ENCODE results near the gene RHNO1. TPM values are rescaled to one million over a fixed set of nuclear protein-coding genes. Genes with fewer than 3 reads are reported as not detected.

RHNO1 gene, protein sequence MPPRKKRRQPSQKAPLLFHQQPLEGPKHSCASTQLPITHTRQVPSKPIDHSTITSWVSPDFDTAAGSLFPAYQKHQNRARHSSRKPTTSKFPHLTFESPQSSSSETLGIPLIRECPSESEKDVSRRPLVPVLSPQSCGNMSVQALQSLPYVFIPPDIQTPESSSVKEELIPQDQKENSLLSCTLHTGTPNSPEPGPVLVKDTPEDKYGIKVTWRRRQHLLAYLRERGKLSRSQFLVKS
- total RNA-seq (2014; rRNA removed) = 58.9 and 62.7 TPM in 2 replicates
- 29.9 TPM for polyA plus RNA-seq (2012)

DNA sequence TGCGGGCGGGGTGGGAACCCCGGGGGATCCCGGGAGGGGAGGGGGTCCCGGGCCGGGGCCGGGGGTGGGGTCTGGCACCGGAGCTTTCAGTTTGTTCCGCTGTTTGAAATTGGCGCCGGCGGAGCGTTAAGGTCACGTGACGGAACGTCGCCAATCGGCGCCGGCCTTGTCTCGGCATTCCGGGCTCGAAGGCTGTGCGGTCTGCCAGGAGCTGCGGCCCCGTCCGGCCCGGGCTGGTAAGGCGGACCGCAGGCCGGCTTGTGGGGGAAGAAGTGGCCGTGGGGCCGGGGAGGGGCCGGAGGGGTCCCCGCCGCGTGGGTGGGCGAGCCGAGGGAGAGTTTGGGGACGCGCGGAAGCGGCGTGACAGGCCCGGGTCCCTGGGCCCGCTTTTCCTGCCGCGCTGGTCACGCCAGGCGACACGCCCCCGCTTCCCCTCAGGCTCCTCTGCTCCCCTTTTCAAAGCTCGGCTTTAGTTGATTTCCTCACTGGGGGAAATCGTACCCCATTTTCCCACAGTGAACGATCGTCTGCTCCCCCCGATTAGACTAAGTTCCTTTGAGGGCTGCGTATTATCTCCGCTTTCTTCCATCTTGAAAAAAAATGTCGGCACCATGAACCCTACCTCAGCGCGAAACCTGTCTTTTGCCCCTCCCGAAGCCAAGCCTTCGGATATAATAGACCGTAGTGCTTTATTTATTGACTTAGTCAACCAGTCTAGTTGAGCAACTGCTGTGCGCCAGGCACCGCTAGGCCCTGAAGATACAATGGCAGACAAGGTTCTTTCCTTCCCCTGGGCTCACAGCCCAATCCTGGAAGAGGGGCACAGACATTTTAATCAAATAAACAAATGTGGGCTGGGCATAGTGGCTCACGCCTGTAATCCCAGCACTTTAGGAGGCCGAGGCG, at the start of gene RHNO1, which contains the start of gene FOXM1:
RHNO1 (plus strand) TSS at position 177 of the 906 bp plus-strand sequence. CDS start 8,144 bp downstream, outside the sequence.
FOXM1 (minus strand) TSS at position 128 of the 906 bp plus-strand sequence. CDS start 2,696 bp downstream, outside the sequence.
- DNase-seq (ENCODE audit: low read depth) = peak; percentile 88

DNA sequence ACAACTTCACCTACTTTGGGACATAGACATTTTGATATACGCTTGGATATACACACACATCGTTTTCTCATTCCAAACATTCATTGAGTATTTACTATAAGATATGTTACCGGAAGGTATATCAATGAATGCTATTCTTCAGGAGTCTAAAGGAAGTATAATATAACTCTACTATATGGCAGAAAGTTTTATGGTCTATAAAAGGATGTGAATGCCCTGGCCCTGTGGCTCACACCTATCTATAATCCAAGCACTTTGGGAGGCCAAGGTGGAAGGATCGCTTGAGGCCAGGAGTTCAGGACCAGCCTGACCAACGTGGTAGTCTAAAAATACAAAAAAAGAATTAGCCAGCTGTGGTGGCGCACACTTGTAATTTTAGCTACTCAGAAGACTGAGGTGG, 47.7 kb upstream of the RHNO1 start:
- no peak for DNase-seq (ENCODE audit: low read depth)

GRCh38 chr12:2832550-2833127, 44.4 kb upstream of the RHNO1 start:
- no peak for DNase-seq (ENCODE audit: low read depth)

- DNase-seq (ENCODE audit: low read depth) = no peak
These were observed 43.7 kb upstream of the RHNO1 start for GRCh38 chr12:2833327-2833726.

- DNase-seq (ENCODE audit: low read depth) = no peak
These were observed 43.2 kb upstream of the RHNO1 start for GRCh38 chr12:2833810-2834209.

- DNase-seq (ENCODE audit: low read depth) = peak; percentile 55
These were observed 42.2 kb upstream of the RHNO1 start, which contains the start of gene NRIP2 for GRCh38 chr12:2834581-2835491. Gene NRIP2, minus strand, starts transcription at chr12:2835035. Its CDS starts 52 bp downstream, at chr12:2834983.

GRCh38 chr12:2835691-2836403, 41.2 kb upstream of the RHNO1 start:
- DNase-seq (ENCODE audit: low read depth) = no peak

DNA sequence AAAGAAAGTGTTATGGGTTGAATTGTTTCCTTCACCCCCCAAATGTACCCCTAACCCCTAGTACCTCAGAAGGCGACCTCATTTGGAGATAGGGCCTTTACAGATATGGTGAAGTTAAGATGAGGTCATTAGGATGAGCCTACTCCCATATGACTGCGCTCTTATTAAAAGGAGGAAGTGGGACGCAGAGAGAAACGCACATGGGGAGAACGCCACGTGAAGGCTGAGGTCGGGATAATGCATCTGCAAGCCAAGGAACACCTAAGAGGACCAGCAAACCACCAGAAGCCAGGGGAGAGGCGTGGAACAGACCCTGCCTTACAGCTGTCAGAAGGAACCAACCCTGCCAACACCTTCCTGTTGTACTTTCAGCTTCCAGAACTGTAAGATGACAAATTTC, 40.4 kb upstream of the RHNO1 start:
- DNase-seq (ENCODE audit: low read depth) = no peak

- no peak for DNase-seq (ENCODE audit: low read depth)
These were observed 35.9 kb upstream of the RHNO1 start for GRCh38 chr12:2841056-2841650.

DNA sequence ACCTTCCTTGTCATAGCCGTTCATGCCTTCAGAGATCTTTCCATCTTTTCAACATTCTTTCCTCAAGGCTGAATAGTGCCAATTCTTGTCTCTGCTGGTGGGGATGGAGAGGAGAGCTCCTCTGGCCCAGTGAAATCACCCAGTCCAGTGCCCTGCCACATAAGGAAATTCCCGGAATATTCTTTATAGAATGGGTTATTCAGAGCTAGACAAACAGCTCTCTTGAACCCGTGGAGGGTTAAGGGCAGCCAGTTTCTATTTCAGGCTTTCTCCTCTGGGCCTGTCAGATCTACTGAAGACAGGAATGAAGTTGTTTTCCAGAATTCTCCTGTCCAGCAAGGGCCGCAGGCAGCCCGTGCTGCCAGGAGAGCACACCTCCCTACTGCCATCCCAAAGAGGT, 34.1 kb upstream of the RHNO1 start:
- DNase-seq (ENCODE audit: low read depth) = no peak

GRCh38 chr12:2844786-2845185, 32.2 kb upstream of the RHNO1 start:
- DNase-seq (ENCODE audit: low read depth) = no peak

DNA sequence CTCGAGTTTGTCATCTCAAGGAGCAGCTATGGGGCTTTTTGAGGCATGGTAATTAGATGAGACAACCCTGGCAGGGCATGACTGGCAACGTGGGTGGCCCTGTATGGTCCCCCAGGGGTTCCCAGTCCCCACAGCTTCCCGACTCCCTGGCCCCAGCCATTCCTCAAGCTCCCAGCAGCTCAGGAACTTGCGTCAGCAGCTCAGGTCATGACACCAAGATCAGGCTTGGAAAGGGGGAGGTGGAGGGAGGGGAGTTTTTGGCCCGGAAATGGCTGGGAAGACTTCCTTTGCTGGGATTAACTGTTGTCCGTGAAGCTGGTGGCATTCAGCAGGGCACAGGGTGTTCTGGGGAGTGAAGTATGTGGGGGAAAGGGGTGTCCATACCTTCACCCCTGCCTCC, 31.7 kb upstream of the RHNO1 start:
- DNase-seq (ENCODE audit: low read depth) = no peak

DNA sequence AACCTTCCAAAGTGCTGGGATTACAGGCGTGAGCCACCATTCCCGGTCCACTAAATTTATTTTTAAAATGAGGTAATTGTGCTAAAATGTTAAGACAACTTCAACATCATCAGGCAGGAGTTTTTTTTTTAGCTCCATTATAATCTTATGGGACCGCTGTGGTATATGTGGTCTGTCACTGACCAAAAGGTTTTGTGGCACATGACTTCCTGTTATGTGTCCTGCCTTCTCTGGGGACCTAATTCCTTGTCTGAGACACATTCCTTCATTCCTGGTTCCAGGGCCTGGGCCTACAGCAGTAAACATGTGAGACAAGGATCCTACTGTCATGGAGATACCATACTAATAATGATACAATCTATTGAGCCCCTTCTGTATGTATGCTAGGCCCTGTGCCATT, 25.1 kb upstream of the RHNO1 start:
- no peak for DNase-seq (ENCODE audit: low read depth)

GRCh38 chr12:2853626-2854025, 23.4 kb upstream of the RHNO1 start:
- peak; percentile 58 for DNase-seq (ENCODE audit: low read depth)

DNA sequence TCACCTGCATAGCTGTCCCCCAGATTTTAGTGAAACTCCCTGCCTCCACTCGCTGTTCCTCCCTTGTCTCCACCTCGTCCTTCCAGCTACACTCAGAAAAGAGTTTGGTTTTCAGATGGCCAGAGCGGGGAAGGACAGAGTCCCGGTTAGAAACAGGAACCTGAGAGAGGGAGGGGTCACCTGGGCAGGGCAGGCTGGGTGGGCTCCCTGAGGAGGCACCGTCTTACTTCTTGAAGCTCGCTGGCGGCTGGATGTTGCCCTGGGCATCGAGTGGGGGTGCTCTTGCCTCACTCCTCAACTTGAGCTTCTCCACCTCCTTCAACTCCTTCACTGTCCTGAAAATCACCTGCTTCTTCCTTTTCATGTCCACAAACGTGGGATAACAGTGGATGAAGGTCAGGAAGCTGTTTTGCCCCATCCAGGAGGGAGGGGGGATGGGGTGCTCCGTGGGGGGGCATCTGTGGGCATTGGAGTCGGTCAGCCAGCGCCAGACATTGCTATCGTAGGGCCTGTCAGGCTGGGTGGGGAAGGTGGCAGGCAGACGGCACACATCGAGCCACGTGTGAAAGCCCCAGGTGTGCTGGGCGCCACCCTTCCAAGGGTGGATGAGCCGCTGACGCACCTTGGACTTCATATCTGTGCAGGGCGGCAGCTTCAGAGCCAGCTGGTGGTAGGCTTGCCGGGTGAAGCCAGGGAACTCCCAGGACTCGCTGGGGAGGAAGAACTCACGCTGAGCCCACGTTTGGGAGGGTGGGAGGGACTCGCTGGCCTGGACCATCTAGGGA, 22.2 kb upstream of the RHNO1 start:
- no peak for DNase-seq (ENCODE audit: low read depth)

GRCh38 chr12:2855546-2855945, 21.5 kb upstream of the RHNO1 start:
- no peak for DNase-seq (ENCODE audit: low read depth)

DNA sequence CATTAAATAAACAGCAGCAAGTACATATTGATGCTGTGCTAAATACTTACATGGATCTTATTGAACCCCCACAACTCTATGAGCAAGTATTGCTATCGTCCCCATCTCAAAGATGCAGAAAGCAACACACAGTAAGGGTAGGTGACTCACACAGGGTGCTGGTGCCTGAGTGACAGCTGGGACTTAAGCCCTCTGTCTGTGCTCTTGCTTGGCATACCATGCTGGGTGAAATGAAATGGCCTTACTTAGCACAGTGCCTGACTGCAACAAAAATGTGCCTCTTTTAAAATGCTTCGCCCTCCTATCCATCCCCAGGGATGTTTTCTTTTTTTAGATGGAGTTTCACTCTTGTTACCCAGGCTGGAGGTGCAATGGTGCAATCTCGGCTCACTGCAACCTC, 21.0 kb upstream of the RHNO1 start:
- DNase-seq (ENCODE audit: low read depth) = peak; percentile 69

DNA sequence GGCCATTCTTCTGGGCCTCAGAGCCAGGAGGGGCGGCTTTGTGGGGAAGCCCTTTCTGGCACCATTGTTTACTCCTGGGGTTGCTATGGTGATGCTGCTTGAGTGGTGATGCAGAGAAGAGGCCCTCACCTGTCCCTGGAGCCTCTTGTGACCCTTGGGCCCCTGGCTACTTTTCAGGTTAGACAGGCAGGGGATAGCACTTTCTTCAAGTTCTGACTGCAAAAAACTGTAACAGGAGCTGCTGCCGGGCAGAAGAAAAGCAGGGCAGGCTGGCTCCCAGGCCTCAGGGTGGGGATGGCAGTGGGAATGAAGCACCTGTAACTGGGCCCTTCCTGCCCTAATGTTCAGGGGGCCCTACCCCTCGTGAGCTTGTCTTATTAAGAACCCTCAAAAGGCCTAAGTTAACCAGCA, 20.0 kb upstream of the RHNO1 start, which contains the start of gene TEX52:
TEX52 (minus strand) TSS at position 19 of the 411 bp plus-strand sequence; CDS start at position 6, 13 bp downstream.
- no peak for DNase-seq (ENCODE audit: low read depth)

GRCh38 chr12:2857576-2857975, 19.4 kb upstream of the RHNO1 start:
- no peak for DNase-seq (ENCODE audit: low read depth)

All from LHCN-M2 (cell line).